Sigmoid colon (tissue), 4 donors: ENCODE data around the gene SLC38A3.

ENCODE experiments used
- POLR2AphosphoS5 ChIP-seq, 4 donors: sonication (generic); formaldehyde crosslinking; IDR thresholded peaks; one replicate each; pipeline ENCODE4 v1.6.1; 2017; ENCODE audit warnings: antibody characterized with exemption in 4 of 4
- TF ChIP-seq, protein P1 (sequence below), 4 experiments: fragments of 450-650 bp in 3 of 4; fragments of 200-600 bp in 1 of 4; IDR thresholded peaks; one replicate each; pipeline ENCODE4 v1.5.1; 2016 to 2019; ENCODE audit warnings: antibody characterized with exemption in 4 of 4, mild to moderate bottlenecking in 3 of 4, moderate library complexity in 2 of 4

DNA sequence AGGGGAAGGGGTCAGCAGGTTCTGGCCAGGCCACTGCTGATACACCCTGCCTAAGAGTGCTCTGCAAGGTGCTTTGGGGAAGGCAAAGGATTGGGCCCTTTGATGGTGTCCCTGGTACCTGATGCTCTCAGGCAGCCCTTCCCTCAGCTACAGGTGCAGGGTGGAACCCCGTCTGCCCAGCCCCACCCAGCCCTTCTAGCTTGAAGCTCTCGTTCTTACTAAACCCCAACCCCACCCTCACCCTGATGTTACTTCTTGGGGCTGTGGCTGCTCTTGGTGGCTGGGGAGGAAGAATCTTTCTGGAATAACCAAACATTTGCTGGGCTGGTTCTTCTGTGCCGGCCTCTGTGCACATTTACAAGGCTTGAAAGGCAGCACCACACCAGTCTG is 37.3 kb downstream of the SLC38A3 start:
- TF ChIP-seq POLR2AphosphoS5 (IDR thresholded peaks at IDR 0.05): no peak
- TF ChIP-seq, protein P1, sequence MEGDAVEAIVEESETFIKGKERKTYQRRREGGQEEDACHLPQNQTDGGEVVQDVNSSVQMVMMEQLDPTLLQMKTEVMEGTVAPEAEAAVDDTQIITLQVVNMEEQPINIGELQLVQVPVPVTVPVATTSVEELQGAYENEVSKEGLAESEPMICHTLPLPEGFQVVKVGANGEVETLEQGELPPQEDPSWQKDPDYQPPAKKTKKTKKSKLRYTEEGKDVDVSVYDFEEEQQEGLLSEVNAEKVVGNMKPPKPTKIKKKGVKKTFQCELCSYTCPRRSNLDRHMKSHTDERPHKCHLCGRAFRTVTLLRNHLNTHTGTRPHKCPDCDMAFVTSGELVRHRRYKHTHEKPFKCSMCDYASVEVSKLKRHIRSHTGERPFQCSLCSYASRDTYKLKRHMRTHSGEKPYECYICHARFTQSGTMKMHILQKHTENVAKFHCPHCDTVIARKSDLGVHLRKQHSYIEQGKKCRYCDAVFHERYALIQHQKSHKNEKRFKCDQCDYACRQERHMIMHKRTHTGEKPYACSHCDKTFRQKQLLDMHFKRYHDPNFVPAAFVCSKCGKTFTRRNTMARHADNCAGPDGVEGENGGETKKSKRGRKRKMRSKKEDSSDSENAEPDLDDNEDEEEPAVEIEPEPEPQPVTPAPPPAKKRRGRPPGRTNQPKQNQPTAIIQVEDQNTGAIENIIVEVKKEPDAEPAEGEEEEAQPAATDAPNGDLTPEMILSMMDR (IDR thresholded peaks at IDR 0.05): no peak
